GM12878 (cell line): Measurements from ENCODE around the gene ZNF169. TPM values are rescaled to one million over a fixed set of nuclear protein-coding genes. Genes with fewer than 3 reads are reported as not detected.
A peak's percentile ranks its signal among the peaks of the same experiment; 100 is the strongest.

Experiments
- ATAC-seq: fragments of 200-7000 bp; cut with Tn5 transposase; 3 replicates; pipeline ENCODE4 v1.9.1; 2020; ENCODE audit warnings: mild to moderate bottlenecking, moderate library complexity
- BruUV-seq: library from RNA; stranded (reverse); fragments of 400-500 nt; replicated peaks from 2 replicates; lab custom pipeline; 2021; lab: Mats Ljungman, UMichigan
- CTCF ChIA-PET: fragments of 300-600 bp; sonication (Branson Sonifier 250); formaldehyde crosslinking; extraction: SDS; loops from one replicate; lab custom pipeline; 2021; ENCODE audit warnings: inconsistent platforms; lab: Yijun Ruan, JAX
- POLR2A ChIA-PET: fragments of 350-600 bp; formaldehyde crosslinking; extraction: SDS; loops from one replicate; lab custom pipeline; 2021; ENCODE audit warnings: inconsistent platforms; lab: Charles Lee
- RAD21 ChIA-PET: fragments of 300-600 bp; sonication (Branson Sonifier 250); formaldehyde crosslinking; loops from one replicate; lab custom pipeline; 2023; ENCODE audit warnings: antibody characterized with exemption; ENCODE audit not compliant: unreplicated experiment; lab: Charles Lee
- SMC1A ChIA-PET: fragments of 300-600 bp; sonication (Branson Sonifier 250); formaldehyde crosslinking; loops from one replicate; lab custom pipeline; 2023; ENCODE audit not compliant: unreplicated experiment, uncharacterized antibody; lab: Charles Lee
- DNase-seq: peaks from one replicate; pipeline ENCODE4 v3.0.0-alpha.2; 2011; ENCODE audit warnings: low read depth, low spot score
- FAIRE-seq: peaks from 3 replicates; lab custom pipeline; 2011; peaks lifted over from hg19 to GRCh38; lab: Jason Lieb, UNC
- H2AFZ ChIP-seq: 2 replicates; pipeline ENCODE4 v1.6.0; 2011; ENCODE audit warnings: low read depth, low read length, control low read depth; ENCODE audit not compliant: control insufficient read depth
- H3K27ac ChIP-seq: 2 replicates; pipeline ENCODE4 v1.5.1; 2011; ENCODE audit warnings: control low read depth; ENCODE audit not compliant: control insufficient read depth, insufficient read depth
- H3K27me3 ChIP-seq, 2 experiments: replicated peaks in 1 of 2; 2 replicates each; pipeline versions ENCODE4 v1.6.0 to v1.6.1; 2011; ENCODE audit warnings: low read length in 1 of 2; ENCODE audit not compliant: control insufficient read depth in 2 of 2, insufficient read depth in 2 of 2
- H3K36me3 ChIP-seq, 2 experiments: 2 replicates each; pipeline ENCODE4 v1.5.1; 2011; ENCODE audit warnings: low read length in 1 of 2; ENCODE audit not compliant: control insufficient read depth in 2 of 2, insufficient read depth in 2 of 2
- H3K4me1 ChIP-seq: 2 replicates; pipeline ENCODE4 v1.6.1; 2011; ENCODE audit warnings: mild to moderate bottlenecking, low read length, moderate library complexity, mixed read lengths; ENCODE audit not compliant: control insufficient read depth, insufficient read depth
- H3K4me2 ChIP-seq: 2 replicates; pipeline ENCODE4 v1.6.0; 2011; ENCODE audit warnings: control low read depth; ENCODE audit not compliant: control insufficient read depth, insufficient read depth
- H3K4me3 ChIP-seq: fragments of 200-600 bp; sonication (generic); 2 replicates; pipeline ENCODE4 v1.5.1; 2016
- H3K79me2 ChIP-seq: 2 replicates; pipeline ENCODE4 v1.6.0; 2011; ENCODE audit warnings: low read length; ENCODE audit not compliant: control insufficient read depth, insufficient read depth
- H3K9ac ChIP-seq: 2 replicates; pipeline ENCODE4 v1.8.0; 2011; ENCODE audit warnings: low read length, control low read depth, mixed read lengths; ENCODE audit not compliant: control insufficient read depth, insufficient read depth
- H3K9me3 ChIP-seq: replicated peaks from 3 replicates; pipeline ENCODE4 v1.5.1; 2011; ENCODE audit warnings: mild to moderate bottlenecking, low read length; ENCODE audit not compliant: control insufficient read depth, insufficient read depth
- H4K20me1 ChIP-seq: 2 replicates; pipeline ENCODE4 v1.6.0; 2011; ENCODE audit not compliant: control insufficient read depth, insufficient read depth
- CTCF ChIP-seq, 3 experiments: IDR thresholded peaks in 2 of 3; conservative IDR thresholded peaks in 1 of 3; 2 replicates each; pipeline ENCODE4 v1.5.1; 2011; ENCODE audit warnings: low read depth in 3 of 3, low read length in 3 of 3, mild to moderate bottlenecking in 3 of 3, control low read depth in 2 of 3, moderate library complexity in 2 of 3, inconsistent platforms in 1 of 3, mixed read lengths in 1 of 3; ENCODE audit not compliant: control insufficient read depth in 2 of 3, insufficient read depth in 1 of 3; ENCODE audit errors: extremely low read depth in 1 of 3
- E2F4 ChIP-seq: IDR thresholded peaks from 2 replicates; pipeline ENCODE4 v1.6.1; 2012; ENCODE audit warnings: low read depth, low read length, improper control_type of control experiment
- RAD51 ChIP-seq: fragments of 450-650 bp; IDR thresholded peaks from 2 replicates; pipeline ENCODE4 v1.6.1; 2016; ENCODE audit warnings: moderate library complexity, mild to moderate bottlenecking, inconsistent platforms
- RB1 ChIP-seq: fragments of 450-650 bp; formaldehyde crosslinking; IDR thresholded peaks from 2 replicates; pipeline ENCODE4 v1.6.1; 2017; ENCODE audit warnings: mild to moderate bottlenecking, borderline replicate concordance
- RUNX3 ChIP-seq: IDR thresholded peaks from 2 replicates; pipeline ENCODE4 v1.6.1; 2012; ENCODE audit warnings: low read length, inconsistent platforms
- SMARCA5 ChIP-seq: fragments of 450-650 bp; IDR thresholded peaks from 2 replicates; pipeline ENCODE4 v1.6.1; 2017; ENCODE audit warnings: mild to moderate bottlenecking
- SMC3 ChIP-seq: IDR thresholded peaks from 2 replicates; pipeline ENCODE4 v1.6.1; 2011; ENCODE audit warnings: low read length, improper control_type of control experiment, borderline replicate concordance
- SREBF2 ChIP-seq: IDR thresholded peaks from 2 replicates; pipeline ENCODE4 v1.6.1; 2012; ENCODE audit warnings: mild to moderate bottlenecking, low read length
- SUPT20H ChIP-seq: IDR thresholded peaks from 2 replicates; pipeline ENCODE4 v1.6.1; 2011; ENCODE audit warnings: low read depth, mild to moderate bottlenecking, low read length, moderate library complexity, borderline replicate concordance; ENCODE audit not compliant: control insufficient read depth
- YY1 ChIP-seq: IDR thresholded peaks from 2 replicates; pipeline ENCODE4 v1.6.1; 2011; ENCODE audit warnings: low read depth, mild to moderate bottlenecking, low read length
- ZBTB4 ChIP-seq: fragments of 450-650 bp; formaldehyde crosslinking; IDR thresholded peaks from 2 replicates; pipeline ENCODE4 v1.4.0; 2022; ENCODE audit warnings: mild to moderate bottlenecking, moderate library complexity
- WGBS: methylation state at CpG from one replicate; pipeline ENCODE4 v1.1.6; 2016; ENCODE audit warnings: low lambda C conversion rate; ENCODE audit not compliant: insufficient replicate concordance, insufficient coverage; ENCODE audit errors: missing lambda C conversion rate; 5-methylcytosine and 5-hydroxymethylcytosine counted together
- in situ Hi-C: fragments of 300-500 bp; cut with MboI; formaldehyde crosslinking; loops from 9 replicates; pipeline ENCODE4 v1.14.3; 2018; ENCODE audit warnings: mixed read lengths
- intact Hi-C: fragments of 100-400 bp; cut with micrococcal nuclease; formaldehyde crosslinking; loops from one replicate; pipeline ENCODE4 v1.14.2; 2022; ENCODE audit not compliant: unreplicated experiment
- polyA plus RNA-seq, 11 experiments: library from polyadenylated mRNA; depleted of rRNA in 4 of 11; unstranded in 6 of 11; stranded (reverse) in 5 of 11; fragments of >200 nt; fragmentation: Nextera tagmentation in 4 of 11; fragmentation: Illumina TruSeq in 1 of 11; extraction: Ambion mirVana in 4 of 11; extraction: Trizol in 1 of 11; gene quantifications; 1 replicate in 1 of 11; 2 replicates in 10 of 11; pipeline versions ENCODE4 v1.2.1 to v1.2.3, GENCODE V29; 2011 to 2016; ENCODE audit warnings: inconsistent platforms in 2 of 11, missing spikeins in 2 of 11, low read depth in 1 of 11
- total RNA-seq, 4 experiments: library from RNA; depleted of rRNA in 3 of 4; stranded (reverse); fragments of >200 nt in 3 of 4; fragmentation: Illumina TruSeq in 1 of 4; extraction: Trizol in 1 of 4; gene quantifications; 2 replicates each; pipeline versions ENCODE4 v1.2.1 to v1.2.3, GENCODE V29; 2013 to 2021
- TF ChIP-seq, protein P1 (sequence below): fragments of 450-650 bp; conservative IDR thresholded peaks from 2 replicates; pipeline ENCODE4 v1.6.1; 2017; ENCODE audit warnings: mild to moderate bottlenecking, moderate library complexity

The ZNF169 gene
- total and polyA plus RNA-seq, 10 of the 15 experiments (the other 5 are each of a cell fraction or from before 2014, with no cell fraction given): 2.2 to 15.7 (median 5.8) TPM

- TF ChIP-seq SUPT20H (no peak), E2F4 (no peak)
These were observed 46.6 kb upstream of the ZNF169 start (continued) for GRCh38 chr9:94212531-94212930.

- ATAC-seq (peak; percentile 100), FAIRE-seq (peak; percentile 13), DNase-seq (peak; percentile 50)
- POLR2A ChIA-PET: interaction anchor here (0.6 to 0.7 kb wide), 2 partner anchors 45 to 135 kb away, joined by 3 to 11 read pairs; no protein-coding TSS in a partner anchor
- no peaks in the 10 kb centered on the region for H3K9me3 ChIP-seq
- H3K27ac ChIP-seq: no peak overlapping the region
- WGBS: 7% methylated on average over 12 of the region's 12 CpGs
- H3K36me3 ChIP-seq: no peaks in the 10 kb centered on the region
- no peaks in the 10 kb centered on the region for H3K79me2 ChIP-seq
- RAD21 ChIA-PET: interaction anchor here (0.5 to 5.6 kb wide), 15 partner anchors 28 to 308 kb away, joined by 3 to 69 read pairs (median 3); partner anchors contain the start of gene ZNF169
- CTCF ChIA-PET: interaction anchor here (0.6 to 10.4 kb wide), 32 partner anchors 9 to 220 kb away, joined by 3 to 253 read pairs (median 4); no protein-coding TSS in a partner anchor
- SMC1A ChIA-PET: interaction anchor here (0.6 to 9.3 kb wide), 14 partner anchors 13 to 341 kb away, joined by 3 to 141 read pairs (median 4); partner anchors contain the start of gene PCAT7
- H3K4me3 ChIP-seq: no peak overlapping the region
- intact Hi-C loops: loop anchor here (1.0 to 10.0 kb wide), 3 partner anchors 148 to 529 kb away; no protein-coding TSS in a partner anchor
- in situ Hi-C loops: loop anchor here (5.0 kb wide), 1 partner anchor 146 kb away; no protein-coding TSS in a partner anchor
- H3K4me2 ChIP-seq: peak overlapping the region; percentile 11; the same call in 1 of the 2 replicates
- H3K27me3 ChIP-seq: no peaks in the 10 kb centered on the region; a peak in 1 of 4 replicates
- BruUV-seq: no TSS peak
- H2AFZ ChIP-seq: peak overlapping the region; percentile 73
- H3K9ac ChIP-seq: no peak overlapping the region
- no peaks in the 10 kb centered on the region for H4K20me1 ChIP-seq
- H3K4me1 ChIP-seq: no peaks in the 10 kb centered on the region
- TF ChIP-seq SMC3 (peak; percentile 99), RB1 (peak; percentile 33; the same call in 1 of the 2 replicates), RUNX3 (peak; percentile 15; the same call in 1 of the 2 replicates), YY1 (peak; percentile 63; the same call in 1 of the 2 replicates), ZBTB4 (CRISPR knock-in tag) (no peak), SMARCA5 (0 out of 2 replicates have a peak, but pooled peaks have one; percentile 33), RAD51 (peak; percentile 50; the same call in 1 of the 2 replicates), SREBF2 (no peak), CTCF (IDR thresholded peaks at IDR 0.05 in 2 of 3, conservative IDR thresholded peaks at IDR 0.05 in 1 of 3; ENCODE audit: control insufficient read depth in 2 of 3, extremely low read depth in 1 of 3, insufficient read depth in 1 of 3, low read depth in 3 of 3, low read length in 3 of 3) (peak; percentile 65 to 96 (median 72); a peak in 5 of 6 replicates)
- TF ChIP-seq, protein P1, sequence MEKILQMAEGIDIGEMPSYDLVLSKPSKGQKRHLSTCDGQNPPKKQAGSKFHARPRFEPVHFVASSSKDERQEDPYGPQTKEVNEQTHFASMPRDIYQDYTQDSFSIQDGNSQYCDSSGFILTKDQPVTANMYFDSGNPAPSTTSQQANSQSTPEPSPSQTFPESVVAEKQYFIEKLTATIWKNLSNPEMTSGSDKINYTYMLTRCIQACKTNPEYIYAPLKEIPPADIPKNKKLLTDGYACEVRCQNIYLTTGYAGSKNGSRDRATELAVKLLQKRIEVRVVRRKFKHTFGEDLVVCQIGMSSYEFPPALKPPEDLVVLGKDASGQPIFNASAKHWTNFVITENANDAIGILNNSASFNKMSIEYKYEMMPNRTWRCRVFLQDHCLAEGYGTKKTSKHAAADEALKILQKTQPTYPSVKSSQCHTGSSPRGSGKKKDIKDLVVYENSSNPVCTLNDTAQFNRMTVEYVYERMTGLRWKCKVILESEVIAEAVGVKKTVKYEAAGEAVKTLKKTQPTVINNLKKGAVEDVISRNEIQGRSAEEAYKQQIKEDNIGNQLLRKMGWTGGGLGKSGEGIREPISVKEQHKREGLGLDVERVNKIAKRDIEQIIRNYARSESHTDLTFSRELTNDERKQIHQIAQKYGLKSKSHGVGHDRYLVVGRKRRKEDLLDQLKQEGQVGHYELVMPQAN: no peak
These were observed 45.5 kb upstream of the ZNF169 start for GRCh38 chr9:94213511-94214124.
